HUES6 (cell line): ENCODE data around the gene C4orf50.

Source experiments
- H3K27ac ChIP-seq: 2 replicates; pipeline ENCODE4 v1.7.0; 2013; ENCODE audit warnings: low read depth, mild to moderate bottlenecking, low read length, inconsistent platforms
- H3K27me3 ChIP-seq: 2 replicates; pipeline ENCODE4 v1.6.1; 2013; ENCODE audit warnings: low read length; ENCODE audit not compliant: control insufficient read depth, insufficient read depth
- H3K36me3 ChIP-seq: 2 replicates; pipeline ENCODE4 v1.6.1; 2013; ENCODE audit warnings: low read length; ENCODE audit not compliant: control insufficient read depth, insufficient read depth
- H3K4me1 ChIP-seq: 2 replicates; pipeline ENCODE4 v1.6.1; 2013; ENCODE audit warnings: low read length; ENCODE audit not compliant: control insufficient read depth, insufficient read depth
- H3K4me3 ChIP-seq: 2 replicates; pipeline ENCODE4 v1.5.1; 2013; ENCODE audit warnings: low read depth, low read length
- H3K9ac ChIP-seq: one replicate; pipeline ENCODE4 v1.6.1; 2013; ENCODE audit warnings: mild to moderate bottlenecking, low read length
- H3K9me3 ChIP-seq: 2 replicates; pipeline ENCODE4 v1.6.1; 2013; ENCODE audit warnings: low read depth, low read length; ENCODE audit not compliant: control insufficient read depth, insufficient read depth

The C4orf50 gene

GRCh38 chr4:6028168-6028567 lies 9.9 kb upstream of the C4orf50 start:
- Histone ChIP-seq H3K36me3 (no peaks in the 10 kb centered on the region), H3K9me3 (no peaks in the 10 kb centered on the region), H3K27ac (no peak overlapping the region), H3K4me1 (peaks cover 8% of the 10 kb centered on the region; the same call in 1 of the 2 replicates), H3K27me3 (no peaks in the 10 kb centered on the region), H3K4me3 (no peak overlapping the region), H3K9ac (no peak overlapping the region)

GRCh38 chr4:6027392-6027791 lies 9.2 kb upstream of the C4orf50 start:
- Histone ChIP-seq H3K4me3 (no peak overlapping the region), H3K27me3 (no peaks in the 10 kb centered on the region), H3K9ac (no peak overlapping the region), H3K27ac (no peak overlapping the region), H3K9me3 (no peaks in the 10 kb centered on the region), H3K36me3 (no peaks in the 10 kb centered on the region), H3K4me1 (peaks cover 8% of the 10 kb centered on the region; the same call in 1 of the 2 replicates)

- H3K27ac ChIP-seq = no peak overlapping the region
- no peak overlapping the region for H3K9ac ChIP-seq
- H3K9me3 ChIP-seq = no peaks in the 10 kb centered on the region
- H3K4me1 ChIP-seq = peaks cover 6% of the 10 kb centered on the region
- no peaks in the 10 kb centered on the region for H3K27me3 ChIP-seq
- no peak overlapping the region for H3K4me3 ChIP-seq
- H3K36me3 ChIP-seq = no peaks in the 10 kb centered on the region
These were observed 6.2 kb upstream of the C4orf50 start for GRCh38 chr4:6024313-6024960.

GRCh38 chr4:6023731-6024130 lies 5.5 kb upstream of the C4orf50 start:
- H3K27ac ChIP-seq = no peak overlapping the region
- H3K27me3 ChIP-seq = no peaks in the 10 kb centered on the region
- H3K9me3 ChIP-seq = no peaks in the 10 kb centered on the region
- peaks cover 9% of the 10 kb centered on the region for H3K4me1 ChIP-seq
- H3K36me3 ChIP-seq = no peaks in the 10 kb centered on the region
- H3K9ac ChIP-seq = no peak overlapping the region
- no peak overlapping the region for H3K4me3 ChIP-seq

- Histone ChIP-seq H3K36me3 (no peaks in the 10 kb centered on the region), H3K27ac (no peak overlapping the region), H3K9ac (no peak overlapping the region), H3K4me1 (peaks cover 7% of the 10 kb centered on the region), H3K4me3 (no peak overlapping the region), H3K9me3 (no peaks in the 10 kb centered on the region), H3K27me3 (no peaks in the 10 kb centered on the region; the same call in 1 of the 2 replicates)
These were observed 4.5 kb upstream of the C4orf50 start for GRCh38 chr4:6022607-6023288.

GRCh38 chr4:6021831-6022606 lies 3.8 kb upstream of the C4orf50 start:
- H3K9ac ChIP-seq = no peak overlapping the region
- H3K9me3 ChIP-seq = no peaks in the 10 kb centered on the region
- peaks cover 7% of the 10 kb centered on the region for H3K4me1 ChIP-seq
- H3K27ac ChIP-seq = no peak overlapping the region
- H3K36me3 ChIP-seq = no peaks in the 10 kb centered on the region
- no peaks in the 10 kb centered on the region; the same call in 1 of the 2 replicates for H3K27me3 ChIP-seq
- H3K4me3 ChIP-seq = no peak overlapping the region

- H3K4me3 ChIP-seq = no peak overlapping the region
- H3K4me1 ChIP-seq = peaks cover 7% of the 10 kb centered on the region
- no peaks in the 10 kb centered on the region for H3K9me3 ChIP-seq
- no peak overlapping the region for H3K9ac ChIP-seq
- no peak overlapping the region for H3K27ac ChIP-seq
- no peaks in the 10 kb centered on the region; the same call in 1 of the 2 replicates for H3K27me3 ChIP-seq
- no peaks in the 10 kb centered on the region for H3K36me3 ChIP-seq
These were observed 2.4 kb upstream of the C4orf50 start for GRCh38 chr4:6020613-6021012.

- H3K36me3 ChIP-seq = no peaks in the 10 kb centered on the region
- H3K27ac ChIP-seq = no peak overlapping the region
- H3K27me3 ChIP-seq = no peaks in the 10 kb centered on the region; the same call in 1 of the 2 replicates
These were observed 1.4 kb upstream of the C4orf50 start for GRCh38 chr4:6019316-6020263.

GRCh38 chr4:6017800-6018199 lies 431 bp downstream of the C4orf50 start:
- no peaks in the 10 kb centered on the region for H3K9me3 ChIP-seq
- no peaks in the 10 kb centered on the region for H3K36me3 ChIP-seq
- H3K4me3 ChIP-seq = no peak overlapping the region
- no peaks in the 10 kb centered on the region; the same call in 1 of the 2 replicates for H3K27me3 ChIP-seq
- H3K4me1 ChIP-seq = peaks cover 7% of the 10 kb centered on the region
- H3K9ac ChIP-seq = no peak overlapping the region
- no peak overlapping the region for H3K27ac ChIP-seq

More at GRCh38 chr4:6019316-6020263, 1.4 kb upstream of the C4orf50 start:
- no peak overlapping the region for H3K9ac ChIP-seq
- H3K9me3 ChIP-seq = no peaks in the 10 kb centered on the region
- H3K4me3 ChIP-seq = no peak overlapping the region
- peaks cover 7% of the 10 kb centered on the region for H3K4me1 ChIP-seq

GRCh38 chr4:6017030-6017429 lies 1.2 kb downstream of the C4orf50 start:
- Histone ChIP-seq H3K4me1 (peaks cover 7% of the 10 kb centered on the region), H3K4me3 (no peak overlapping the region), H3K9me3 (no peaks in the 10 kb centered on the region), H3K27me3 (no peaks in the 10 kb centered on the region; the same call in 1 of the 2 replicates), H3K27ac (no peak overlapping the region), H3K36me3 (no peaks in the 10 kb centered on the region), H3K9ac (no peak overlapping the region)
